Stimulated activated naive CD8-positive, alpha-beta T cell treated with anti-CD3 and anti-CD28 coated beads, Interleukin-15, Interleukin-2, amounts not matched to agents 100 U/mL and 50 U/mL, for 24 hours (primary cell): ENCODE results near the gene SYTL2.

ENCODE experiments used
- ATAC-seq: fragments of 150-1000 bp; cut with Tn5 transposase; one replicate; pipeline ENCODE4 v1.10.0; 2021
- DNase-seq: peaks from one replicate; pipeline ENCODE4 v3.0.0; 2021

SYTL2 gene

GRCh38 chr11:85725510-85726258 lies 85.3 kb downstream of the SYTL2 start:
- no peak for ATAC-seq
- no peak for DNase-seq

GRCh38 chr11:85724748-85725465 lies 86.0 kb downstream of the SYTL2 start:
- DNase-seq (no peak), ATAC-seq (no peak)

GRCh38 chr11:85723088-85723487 lies 87.9 kb downstream of the SYTL2 start:
- no peak for ATAC-seq
- no peak for DNase-seq

- DNase-seq (no peak), ATAC-seq (no peak)
Observed at GRCh38 chr11:85721191-85721590, 89.8 kb downstream of the SYTL2 start.

GRCh38 chr11:85718991-85719807 lies 91.7 kb downstream of the SYTL2 start:
- no peak for DNase-seq
- ATAC-seq = no peak

- ATAC-seq = no peak
Observed at GRCh38 chr11:85718126-85718943, 92.6 kb downstream of the SYTL2 start.

GRCh38 chr11:85717429-85717828 lies 93.5 kb downstream of the SYTL2 start:
- DNase-seq (no peak), ATAC-seq (no peak)

More at GRCh38 chr11:85718126-85718943, 92.6 kb downstream of the SYTL2 start:
- DNase-seq = no peak

GRCh38 chr11:85712953-85713352 lies 98.0 kb downstream of the SYTL2 start:
- ATAC-seq (no peak), DNase-seq (no peak)

GRCh38 chr11:85710917-85711316 lies 100.0 kb downstream of the SYTL2 start:
- ATAC-seq = no peak
- no peak for DNase-seq

GRCh38 chr11:85709941-85710702 lies 100.8 kb downstream of the SYTL2 start:
- no peak for ATAC-seq

GRCh38 chr11:85705800-85706199 lies 105.1 kb downstream of the SYTL2 start:
- ATAC-seq (no peak), DNase-seq (no peak)

More at GRCh38 chr11:85709941-85710702, 100.8 kb downstream of the SYTL2 start:
- no peak for DNase-seq

- no peak for DNase-seq
- ATAC-seq = no peak
Observed at GRCh38 chr11:85704967-85705366, 106.0 kb downstream of the SYTL2 start.

- DNase-seq (no peak), ATAC-seq (no peak)
Observed at GRCh38 chr11:85699957-85700741, 110.8 kb downstream of the SYTL2 start.

GRCh38 chr11:85698195-85698594 lies 112.7 kb downstream of the SYTL2 start:
- ATAC-seq = no peak
- DNase-seq = no peak

- DNase-seq (no peak), ATAC-seq (no peak)
Observed at GRCh38 chr11:85697747-85698146, 113.2 kb downstream of the SYTL2 start.

GRCh38 chr11:85695546-85695945 lies 115.4 kb downstream of the SYTL2 start:
- ATAC-seq (no peak), DNase-seq (no peak)

GRCh38 chr11:85694385-85694980 lies 116.5 kb downstream of the SYTL2 start:
- DNase-seq = no peak
- ATAC-seq = no peak

GRCh38 chr11:85685820-85686459 lies 125.0 kb downstream of the SYTL2 start, which contains the start of gene CCDC89:
Gene CCDC89 (minus strand): TSS chr11:85686195. CDS start chr11:85686130, 65 bp downstream.
- DNase-seq = no peak
- ATAC-seq = no peak

GRCh38 chr11:85685125-85685819 lies 125.7 kb downstream of the SYTL2 start:
- ATAC-seq (no peak), DNase-seq (no peak)
